Heart right ventricle (tissue), 16 donors: ENCODE data around the gene DUSP14. TPM values are rescaled to one million over a fixed set of nuclear protein-coding genes. Genes with fewer than 3 reads are reported as not detected.

Source experiments
- ATAC-seq, 8 donors: fragments of 200-7000 bp; cut with Tn5 transposase; one replicate each; pipeline ENCODE4 v1.9.1; 2020; ENCODE audit warnings: mild to moderate bottlenecking in 8 of 8, moderate library complexity in 8 of 8, moderate number of reproducible peaks in 1 of 8
- DNase-seq, 2 donors: peaks; one replicate each; pipeline ENCODE4 v3.0.0-alpha.2; 2020
- H3K27ac ChIP-seq, 10 donors: fragments of 200-600 bp; sonication (generic) in 2 of 10; one replicate each; pipeline versions ENCODE4 v1.5.0 to v1.8.0; 2020 to 2022; ENCODE audit warnings: mild to moderate bottlenecking in 3 of 10
- H3K27me3 ChIP-seq, 7 donors: fragments of 200-600 bp; one replicate each; pipeline ENCODE4 v1.8.0; 2021 to 2022; ENCODE audit warnings: mild to moderate bottlenecking in 2 of 7
- H3K36me3 ChIP-seq, 9 donors: fragments of 200-600 bp; sonication (generic) in 1 of 9; one replicate each; pipeline versions ENCODE4 v1.5.0 to v1.8.0; 2020 to 2022; ENCODE audit warnings: mild to moderate bottlenecking in 2 of 9
- H3K4me1 ChIP-seq, 9 donors: fragments of 200-600 bp; sonication (generic) in 1 of 9; one replicate each; pipeline versions ENCODE4 v1.5.0 to v1.8.0; 2020 to 2022; ENCODE audit warnings: mild to moderate bottlenecking in 4 of 9
- H3K4me3 ChIP-seq, 10 donors: fragments of 200-600 bp; sonication (generic) in 2 of 10; one replicate each; pipeline versions ENCODE4 v1.5.0 to v1.8.0; 2020 to 2022; ENCODE audit warnings: mild to moderate bottlenecking in 7 of 10, moderate library complexity in 2 of 10
- H3K9me3 ChIP-seq, 11 donors: fragments of 200-600 bp in 10 of 11; sonication (generic) in 2 of 11; one replicate each; pipeline versions ENCODE4 v1.5.0 to v1.8.0; 2013 to 2022; ENCODE audit warnings: mild to moderate bottlenecking in 2 of 11, control low read depth in 1 of 11, moderate library complexity in 1 of 11
- WGBS, 2 donors: extraction: QIAGEN DNeasy Blood & Tissue Kit; methylation state at CpG; one replicate each; pipeline ENCODE4 v1.1.7; 2013; ENCODE audit warnings: inconsistent platforms in 1 of 2; 5-methylcytosine and 5-hydroxymethylcytosine counted together
- intact Hi-C, 10 donors: fragments of 100-400 bp; cut with DNase I; formaldehyde crosslinking; loops; one replicate each; pipeline versions ENCODE4 v1.11.1 to v1.14.2; 2022
- polyA plus RNA-seq, 2 donors: library from polyadenylated mRNA; stranded (reverse); fragments of 200-250 nt; gene quantifications; one replicate each; pipeline ENCODE4 v1.2.3, GENCODE V29; 2013
- total RNA-seq, 10 donors: library from RNA; stranded (reverse); fragmentation: NEBNext Ultra II Directional in 3 of 10; extraction: Animal tissue kit (Norgen Biotek cat#: 25700) in 3 of 10; gene quantifications; one replicate each; pipeline versions ENCODE4 v1.2.1 to v1.2.4, GENCODE V29; 2021 to 2023
- TF ChIP-seq, protein P1 (sequence below), 9 donors: fragments of 200-600 bp; sonication (generic) in 2 of 9; IDR thresholded peaks; one replicate each; pipeline versions ENCODE4 v1.5.0 to v1.8.0; 2021 to 2022; ENCODE audit warnings: antibody characterized with exemption in 9 of 9, mild to moderate bottlenecking in 5 of 9, moderate library complexity in 1 of 9
- donor health status: Arrhythmogenic right ventricular cardiomyopathy.
- donor health status: ischemic (EF 13 %, LVEDD 7.1; RV severe dilation, severe dysfunction).
- donor health status: healthy with polysubstance abuse.
- donor health status: DM: no; HTN: yes; CAD: no.
- donor health status: DM: no; HTN: no; CAD: no.
- donor health status: ischemic (EF 25% LVEDD 6.9; RV normal size, moderate dysfunction).
- donor health status: ischemic (EF 25% LVEDD 5.7; RV mildly dilated, moderate dysfunction).
- donor health status: healthy.
- donor health status: DM: yes; HTN: yes; CAD: no.
- donor health status: Ischemic cardiomyopathy.
- donor health status: ischemic (EF 35%, LVEDD 5.7; RV mildly dilated, moderate dysfunction).
- donor health status: nonischemic (EF 11% LVEDD 7.7; RV severe dilation, severe dysfunction).
- donor health status: DM: yes; HTN: yes; CAD: no.
- donor health status: PGD.
- donor health status: ischemic (EF 29% LVEDD 5.4; RV normal size, mild dysfunction).
- donor health status: nonischemic (EF 23%, LVEDD 6.1; RV moderate dilation, normal function).

The DUSP14 gene
- total and polyA plus RNA-seq, 12 donors = 6.0 to 21.7 (median 18.5) TPM

DNA sequence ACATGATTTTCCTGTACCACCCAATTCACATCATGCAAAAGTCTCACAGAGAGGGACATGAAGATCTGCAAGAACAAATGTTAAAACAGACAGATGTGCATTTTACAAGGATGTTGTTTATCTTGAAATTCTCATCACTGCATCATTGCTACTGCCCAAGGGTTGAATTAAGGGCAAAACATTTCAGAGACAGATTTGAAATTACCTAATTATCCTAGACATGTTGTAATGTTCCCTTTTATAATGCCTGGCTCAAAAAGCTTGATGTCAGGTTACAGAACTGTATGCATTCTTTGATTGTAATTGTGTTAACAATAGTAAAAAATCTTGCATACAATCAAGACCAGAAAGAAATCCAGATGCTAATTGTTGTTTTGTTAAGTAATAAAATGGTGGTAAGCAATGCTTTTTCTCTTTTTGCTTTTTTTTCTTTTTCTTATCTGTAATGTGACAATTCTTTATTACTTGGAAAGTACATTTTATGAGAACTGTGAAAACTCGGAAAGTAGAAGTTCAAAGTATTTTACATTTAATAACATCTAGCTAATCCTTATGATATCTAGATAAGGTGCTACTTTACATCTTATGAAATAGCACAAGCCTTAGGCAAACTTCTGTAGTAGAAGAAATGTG lies 3.6 kb upstream of the DUSP14 start:
- peaks cover 4 to 39% (median 30%) of the 10 kb centered on the region in 9 donors for H3K4me1 ChIP-seq
- TF ChIP-seq, protein P1, sequence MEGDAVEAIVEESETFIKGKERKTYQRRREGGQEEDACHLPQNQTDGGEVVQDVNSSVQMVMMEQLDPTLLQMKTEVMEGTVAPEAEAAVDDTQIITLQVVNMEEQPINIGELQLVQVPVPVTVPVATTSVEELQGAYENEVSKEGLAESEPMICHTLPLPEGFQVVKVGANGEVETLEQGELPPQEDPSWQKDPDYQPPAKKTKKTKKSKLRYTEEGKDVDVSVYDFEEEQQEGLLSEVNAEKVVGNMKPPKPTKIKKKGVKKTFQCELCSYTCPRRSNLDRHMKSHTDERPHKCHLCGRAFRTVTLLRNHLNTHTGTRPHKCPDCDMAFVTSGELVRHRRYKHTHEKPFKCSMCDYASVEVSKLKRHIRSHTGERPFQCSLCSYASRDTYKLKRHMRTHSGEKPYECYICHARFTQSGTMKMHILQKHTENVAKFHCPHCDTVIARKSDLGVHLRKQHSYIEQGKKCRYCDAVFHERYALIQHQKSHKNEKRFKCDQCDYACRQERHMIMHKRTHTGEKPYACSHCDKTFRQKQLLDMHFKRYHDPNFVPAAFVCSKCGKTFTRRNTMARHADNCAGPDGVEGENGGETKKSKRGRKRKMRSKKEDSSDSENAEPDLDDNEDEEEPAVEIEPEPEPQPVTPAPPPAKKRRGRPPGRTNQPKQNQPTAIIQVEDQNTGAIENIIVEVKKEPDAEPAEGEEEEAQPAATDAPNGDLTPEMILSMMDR (IDR thresholded peaks at IDR 0.05) = no peak
- no peak overlapping the region for H3K4me3 ChIP-seq
- DNase-seq (no peak), ATAC-seq (no peak)
- H3K36me3 ChIP-seq = no peaks in the 10 kb centered on the region
- 82 to 88% methylated on average over 1 of the region's 1 CpG for WGBS, 2 donors
- intact Hi-C loops = loop anchor here in 1 of 10 donors (10.0 kb wide), 1 partner anchor 61 kb away; no protein-coding TSS in a partner anchor
- H3K27ac ChIP-seq = no peak overlapping the region
- H3K9me3 ChIP-seq = no peaks in the 10 kb centered on the region
- peaks cover 0 to 20% (median 0%) of the 10 kb centered on the region in 7 donors for H3K27me3 ChIP-seq

DNA sequence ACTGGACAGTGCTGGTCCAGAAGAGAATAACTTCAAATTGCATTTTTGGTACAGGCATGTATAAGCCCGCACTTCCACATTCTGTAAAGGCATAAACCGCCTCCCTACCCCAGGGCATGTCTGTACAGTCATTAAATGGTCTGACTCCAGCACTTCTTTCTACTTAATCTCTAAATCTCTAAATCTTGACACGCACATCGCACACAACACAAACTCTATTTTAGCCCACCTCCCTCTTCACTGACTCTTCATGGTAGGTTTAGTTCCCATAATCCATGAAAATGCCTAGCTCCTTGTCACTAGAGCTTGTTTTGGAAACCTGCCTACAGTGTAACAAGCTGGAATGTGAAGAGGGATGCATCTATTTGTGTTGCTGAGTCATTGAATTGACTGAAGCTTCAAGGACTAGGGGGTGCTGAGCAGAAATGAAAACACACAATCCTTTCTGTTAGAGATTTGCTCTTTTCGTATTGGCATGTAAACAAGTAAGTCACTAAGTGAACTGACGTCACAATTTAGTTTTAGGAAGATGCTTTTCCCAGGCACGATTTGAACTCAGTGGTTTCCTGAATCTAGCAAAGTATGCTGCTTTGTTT lies 1.6 kb upstream of the DUSP14 start:
- H3K36me3 ChIP-seq = no peaks in the 10 kb centered on the region
- H3K9me3 ChIP-seq = no peaks in the 10 kb centered on the region
- peaks cover 0 to 48% (median 43%) of the 10 kb centered on the region in 9 donors for H3K4me1 ChIP-seq
- peak overlapping the region in 9 of 10 donors; percentile 84 to 94 (median 90) for H3K27ac ChIP-seq
- peaks cover 0 to 24% (median 0%) of the 10 kb centered on the region in 7 donors for H3K27me3 ChIP-seq
- TF ChIP-seq, protein P1 (IDR thresholded peaks at IDR 0.05) = no peak
- peak overlapping the region in 9 of 10 donors; percentile 71 to 99 (median 88) for H3K4me3 ChIP-seq
- DNase-seq (peak in 1 of 2 donors; percentile 38), ATAC-seq (peak in 6 of 8 donors; percentile 26 to 62 (median 38))
- intact Hi-C loops = loop anchor here in 2 of 10 donors (2.0 to 10.0 kb wide), 3 partner anchors 63 to 155 kb away; partner anchors contain the start of genes ACACA (in 1 of the 2), DDX52 (in 1 of the 2) and TADA2A (in 1 of the 2)
- 30 to 32% methylated on average over 7 of the region's 7 CpGs for WGBS, 2 donors

DNA sequence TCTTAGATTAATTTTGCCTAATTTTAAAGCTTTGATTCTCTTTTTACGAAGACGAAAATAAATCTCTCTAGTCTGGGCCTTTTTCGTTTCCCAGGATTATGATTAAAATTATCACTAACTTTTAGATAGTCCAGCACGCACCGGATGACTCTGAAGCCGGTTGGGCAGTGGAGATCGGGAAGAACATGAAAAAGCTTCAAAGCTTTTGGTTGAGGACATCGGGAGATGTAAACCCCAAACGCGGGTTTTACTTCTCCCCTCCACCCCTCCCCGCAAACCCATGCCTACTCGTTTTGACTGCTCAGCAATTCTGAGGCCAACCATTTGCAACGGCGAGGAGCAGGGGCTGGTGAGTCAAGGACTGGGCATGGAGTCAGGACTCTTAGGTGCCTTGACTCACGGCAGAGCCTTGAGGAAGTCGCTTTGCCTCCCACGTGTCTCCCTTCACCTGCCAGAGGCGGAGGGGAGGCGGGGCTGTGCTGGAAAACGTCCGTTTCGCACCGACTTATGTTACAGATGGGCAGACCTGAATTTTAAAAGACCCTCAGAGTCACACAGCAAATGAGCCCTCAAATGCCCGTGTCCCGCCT lies 989 bp upstream of the DUSP14 start:
- H3K9me3 ChIP-seq = no peaks in the 10 kb centered on the region
- H3K27ac ChIP-seq = peak overlapping the region; percentile 44 to 94 (median 88)
- peak; percentile 27 to 74 (median 69) for ATAC-seq
- intact Hi-C loops = loop anchor here in 2 of 10 donors (2.0 to 10.0 kb wide), 3 partner anchors 64 to 154 kb away; partner anchors contain the start of genes ACACA (in 1 of the 2), DDX52 (in 1 of the 2) and TADA2A (in 1 of the 2)
- no peaks in the 10 kb centered on the region for H3K36me3 ChIP-seq
- peaks cover 0 to 43% (median 40%) of the 10 kb centered on the region in 9 donors for H3K4me1 ChIP-seq
- peaks cover 0 to 24% (median 0%) of the 10 kb centered on the region in 7 donors for H3K27me3 ChIP-seq
- WGBS, 2 donors = 1% methylated on average over 25 of the region's 25 CpGs
- TF ChIP-seq, protein P1 (IDR thresholded peaks at IDR 0.05) = no peak
- peak; percentile 40 to 47 for DNase-seq
- H3K4me3 ChIP-seq = peak overlapping the region; percentile 71 to 99 (median 86)

DNA sequence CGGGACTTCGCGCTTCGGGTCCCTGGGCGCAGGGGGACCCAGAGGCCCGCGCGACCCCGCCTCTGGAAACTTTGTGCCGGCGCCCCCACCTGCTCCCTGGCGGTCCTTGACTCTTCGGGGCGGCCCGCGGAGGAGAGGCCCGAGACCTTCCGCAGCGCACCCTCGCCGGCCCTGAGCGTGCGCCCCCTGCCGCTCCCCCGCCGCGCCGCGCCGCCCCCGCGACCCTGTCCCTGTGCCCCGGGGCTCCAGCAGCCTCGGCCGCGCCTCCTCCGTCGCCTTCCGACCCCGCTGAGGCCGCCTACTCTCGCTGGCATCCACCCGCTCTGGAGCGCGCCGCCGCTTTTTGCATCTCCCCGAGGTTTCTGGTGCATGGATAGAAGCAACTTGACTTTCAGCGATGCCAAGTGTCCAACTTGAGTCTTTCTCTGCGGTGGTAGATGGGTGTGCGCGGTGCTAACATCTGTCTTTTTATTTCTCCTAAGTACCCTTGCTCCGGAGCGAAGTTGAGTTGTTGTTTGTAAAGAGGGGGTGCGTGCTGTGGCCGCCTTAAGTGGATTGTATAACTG lies 414 bp downstream of the DUSP14 start:
- Histone ChIP-seq H3K4me1 (peaks cover 0 to 49% (median 40%) of the 10 kb centered on the region in 9 donors), H3K27me3 (peaks cover 0 to 24% (median 0%) of the 10 kb centered on the region in 7 donors), H3K27ac (peak overlapping the region; percentile 69 to 94 (median 90)), H3K4me3 (peak overlapping the region; percentile 47 to 99 (median 86)), H3K9me3 (no peaks in the 10 kb centered on the region), H3K36me3 (no peaks in the 10 kb centered on the region)
- DNase-seq (peak; percentile 61 to 67), ATAC-seq (peak; percentile 39 to 70 (median 53))
- intact Hi-C loops = loop anchor here in 1 of 10 donors (10.0 kb wide), 1 partner anchor 85 kb away; the partner anchor contains the start of genes ACACA and TADA2A
- WGBS, 2 donors = 0 to 1% methylated on average over 36 to 56 of the region's 56 CpGs
- TF ChIP-seq, protein P1 (IDR thresholded peaks at IDR 0.05) = peak in 8 of 9 donors; percentile 16 to 64 (median 44)
